Hepatocyte (in vitro differentiated cells): ENCODE measurements around the gene DAP3.

Source experiments
- CTCF ChIP-seq: fragments of 200-600 bp; sonication (generic); IDR thresholded peaks from 2 replicates; pipeline ENCODE4 v1.5.1; 2016; ENCODE audit warnings: antibody characterized with exemption, mild to moderate bottlenecking; ENCODE audit not compliant: poor library complexity
- EZH2 ChIP-seq: fragments of 200-600 bp; sonication (generic); IDR thresholded peaks from 2 replicates; pipeline ENCODE4 v1.6.1; 2016; ENCODE audit warnings: antibody characterized with exemption, mild to moderate bottlenecking, borderline replicate concordance
- EZH2phosphoT487 ChIP-seq: fragments of 200-600 bp; sonication (generic); IDR thresholded peaks from one replicate; pipeline ENCODE4 v1.6.1; 2018; ENCODE audit warnings: antibody characterized with exemption, mild to moderate bottlenecking, low read depth, moderate library complexity; ENCODE audit not compliant: unreplicated experiment, severe bottlenecking

GRCh38 chr1:155694167-155694566, 5.3 kb downstream of the DAP3 start:
- TF ChIP-seq CTCF (no peak), EZH2 (no peak), EZH2phosphoT487 (no peak)
